Measurements from ENCODE around the gene NT5C1A. TPM values are rescaled to one million over a fixed set of nuclear protein-coding genes. Genes with fewer than 3 reads are reported as not detected.

Gene NT5C1A
- total RNA-seq, 1 donor from 2014 or later = not detected

GRCh38 chr1:39625462-39626273 lies 46.2 kb downstream of the NT5C1A start:
- H3K4me1 Mint-ChIP-seq (ENCODE audit: unreplicated experiment) = no peaks in the 10 kb centered on the region
- no peaks in the 10 kb centered on the region for H3K36me3 Mint-ChIP-seq
- H3K9me3 Mint-ChIP-seq = no peaks in the 10 kb centered on the region
- H3K4me3 Mint-ChIP-seq = no peak overlapping the region
- DNase-seq (ENCODE audit: extremely low spot score, unreplicated experiment) = no peak
- peaks cover 31% of the 10 kb centered on the region for H3K27me3 Mint-ChIP-seq
- no peak for TF ChIP-seq CTCF (conservative IDR thresholded peaks at IDR 0.05)
- no peak overlapping the region for H3K27ac Mint-ChIP-seq

- H3K27ac Mint-ChIP-seq = no peak overlapping the region
- DNase-seq (ENCODE audit: extremely low spot score, unreplicated experiment) = no peak
- H3K27me3 Mint-ChIP-seq = peaks cover 25% of the 10 kb centered on the region
- H3K9me3 Mint-ChIP-seq = no peaks in the 10 kb centered on the region
- no peaks in the 10 kb centered on the region for H3K4me1 Mint-ChIP-seq (ENCODE audit: unreplicated experiment)
- TF ChIP-seq CTCF (conservative IDR thresholded peaks at IDR 0.05) = no peak
- H3K36me3 Mint-ChIP-seq = no peaks in the 10 kb centered on the region
- no peak overlapping the region for H3K4me3 Mint-ChIP-seq
These were observed 46.9 kb downstream of the NT5C1A start for GRCh38 chr1:39625009-39625408.

DNA sequence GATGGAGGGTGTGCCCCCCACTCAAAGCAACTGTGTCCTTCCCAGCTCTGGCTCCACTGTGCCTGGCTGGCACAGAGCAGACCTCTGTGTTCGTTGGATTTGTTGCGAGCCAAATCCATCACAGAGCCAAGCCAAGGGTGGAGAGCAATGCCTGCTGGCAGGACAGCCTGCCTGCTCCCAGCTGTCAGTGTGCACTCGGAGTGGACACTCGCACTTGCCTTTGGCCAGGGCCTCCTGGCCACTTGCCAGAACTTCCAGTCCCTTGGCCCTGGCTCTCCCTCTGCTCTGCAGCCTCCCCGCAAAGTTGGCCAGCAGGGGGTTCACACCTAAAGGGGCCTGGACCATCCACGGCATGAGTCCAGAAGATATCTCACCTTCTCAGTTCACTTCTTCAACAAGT lies 48.9 kb downstream of the NT5C1A start:
- Mint-ChIP-seq H3K27me3 (peaks cover 22% of the 10 kb centered on the region), H3K4me3 (no peak overlapping the region), H3K36me3 (no peaks in the 10 kb centered on the region), H3K9me3 (no peaks in the 10 kb centered on the region), H3K4me1 (ENCODE audit: unreplicated experiment) (no peaks in the 10 kb centered on the region), H3K27ac (no peak overlapping the region)
- no peak for DNase-seq (ENCODE audit: extremely low spot score, unreplicated experiment)
- TF ChIP-seq CTCF (conservative IDR thresholded peaks at IDR 0.05) = no peak

DNA sequence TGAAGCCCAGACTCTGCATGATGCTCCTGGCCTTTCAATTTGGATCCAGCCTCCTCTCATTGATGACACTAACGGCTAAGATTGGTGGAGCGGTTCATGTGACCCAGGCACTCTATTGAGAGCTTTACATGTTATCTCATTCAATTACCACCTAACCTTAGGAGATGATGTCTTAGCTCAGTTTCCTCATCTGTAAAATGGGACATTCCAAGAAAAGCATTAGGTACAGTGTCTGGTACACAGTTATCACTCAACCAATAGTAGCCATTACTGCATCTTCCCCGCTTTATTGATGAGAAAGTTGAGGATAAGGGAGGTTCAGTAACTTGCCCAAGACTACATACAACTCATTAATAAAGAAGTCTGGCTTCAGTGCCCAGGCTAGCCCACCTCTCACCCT lies 49.5 kb downstream of the NT5C1A start:
- Mint-ChIP-seq H3K9me3 (no peaks in the 10 kb centered on the region), H3K4me3 (no peak overlapping the region), H3K4me1 (ENCODE audit: unreplicated experiment) (no peaks in the 10 kb centered on the region), H3K36me3 (no peaks in the 10 kb centered on the region), H3K27me3 (peaks cover 23% of the 10 kb centered on the region), H3K27ac (no peak overlapping the region)
- no peak for DNase-seq (ENCODE audit: extremely low spot score, unreplicated experiment)
- TF ChIP-seq CTCF (conservative IDR thresholded peaks at IDR 0.05) = no peak

DNA sequence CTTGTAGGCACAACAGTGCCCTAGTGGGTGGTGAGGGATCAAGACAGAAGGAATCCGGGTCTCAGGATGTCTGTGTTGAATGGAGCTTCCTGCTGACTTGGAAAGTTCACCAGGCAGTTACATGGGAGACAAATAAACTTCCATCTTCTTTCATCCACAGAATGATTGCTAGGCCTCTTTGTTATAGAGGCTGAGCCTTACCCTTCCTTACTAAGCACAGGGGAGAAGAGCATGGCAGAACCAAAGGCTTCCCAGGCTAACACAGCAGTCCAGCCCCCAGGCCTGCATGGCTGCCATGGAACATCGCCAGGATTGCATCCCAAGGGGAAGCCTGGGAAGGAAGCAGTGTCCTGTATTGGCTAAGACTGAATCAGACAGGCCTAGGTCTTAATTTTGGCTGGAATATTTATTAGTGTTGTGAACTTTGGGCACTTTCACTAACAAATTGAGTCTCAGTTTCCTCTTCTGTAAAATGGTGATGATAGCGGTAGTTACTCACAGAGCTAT lies 51.2 kb downstream of the NT5C1A start:
- no peak for TF ChIP-seq CTCF (conservative IDR thresholded peaks at IDR 0.05)
- Mint-ChIP-seq H3K4me3 (no peak overlapping the region), H3K36me3 (no peaks in the 10 kb centered on the region), H3K4me1 (ENCODE audit: unreplicated experiment) (no peaks in the 10 kb centered on the region), H3K27ac (no peak overlapping the region), H3K9me3 (no peaks in the 10 kb centered on the region), H3K27me3 (peaks cover 22% of the 10 kb centered on the region)
- no peak for DNase-seq (ENCODE audit: extremely low spot score, unreplicated experiment)
